PC-3 (cell line): ENCODE measurements around the gene GRIK5. TPM values are rescaled to one million over a fixed set of nuclear protein-coding genes. Genes with fewer than 3 reads are reported as not detected.

ENCODE experiments used
- ATAC-seq: fragments of 200-7000 bp; cut with Tn5 transposase; 2 replicates; pipeline ENCODE4 v1.9.1; 2020; ENCODE audit warnings: mild to moderate bottlenecking, moderate library complexity
- BruUV-seq: library from RNA; stranded (reverse); fragments of 400-500 nt; replicated peaks from 2 replicates; lab custom pipeline; 2021; lab: Mats Ljungman, UMichigan
- CTCF ChIA-PET: fragments of 300-600 bp; sonication (Branson Sonifier 250); formaldehyde crosslinking; loops from one replicate; lab custom pipeline; 2022; ENCODE audit warnings: antibody characterized with exemption; lab: Charles Lee
- POLR2A ChIA-PET: fragments of 300-600 bp; sonication (Branson Sonifier 250); formaldehyde crosslinking; loops from one replicate; lab custom pipeline; 2022; ENCODE audit warnings: antibody characterized with exemption; ENCODE audit not compliant: unreplicated experiment; lab: Charles Lee
- DNase-seq: peaks from one replicate; pipeline ENCODE4 v3.0.0-alpha.2; 2015
- H2AFZ ChIP-seq: fragments of 300-600 bp; sonication (generic); 2 replicates; pipeline ENCODE4 v1.6.0; 2016; ENCODE audit warnings: antibody characterized with exemption, low read length
- H3F3A ChIP-seq: fragments of 300-600 bp; sonication (generic); one replicate; pipeline ENCODE4 v1.6.0; 2017; ENCODE audit warnings: antibody characterized with exemption, low read length, control low read depth, mild to moderate bottlenecking; ENCODE audit not compliant: unreplicated experiment
- H3K27ac ChIP-seq: fragments of 300-600 bp; sonication (generic); 2 replicates; pipeline ENCODE4 v1.5.1; 2016; ENCODE audit warnings: mild to moderate bottlenecking, low read length
- H3K27me3 ChIP-seq: fragments of 300-600 bp; sonication (generic); 2 replicates; pipeline ENCODE4 v1.6.1; 2016; ENCODE audit warnings: low read length, mixed read lengths
- H3K36me3 ChIP-seq: fragments of 300-600 bp; sonication (generic); 2 replicates; pipeline ENCODE4 v1.6.1; 2016; ENCODE audit warnings: low read depth, mixed run types, low read length, mixed read lengths
- H3K4me1 ChIP-seq: fragments of 300-600 bp; sonication (generic); 2 replicates; pipeline ENCODE4 v1.5.1; 2016; ENCODE audit warnings: low read length; ENCODE audit not compliant: insufficient read depth
- H3K4me2 ChIP-seq: fragments of 300-600 bp; sonication (generic); 2 replicates; pipeline ENCODE4 v1.6.0; 2016; ENCODE audit warnings: low read length
- H3K4me3 ChIP-seq: fragments of 300-600 bp; sonication (generic); 2 replicates; pipeline ENCODE4 v1.5.1; 2016; ENCODE audit warnings: mild to moderate bottlenecking, low read length, mixed read lengths
- H3K79me2 ChIP-seq: fragments of 300-600 bp; sonication (generic); 2 replicates; pipeline ENCODE4 v1.6.1; 2017; ENCODE audit warnings: low read length, mixed read lengths
- H3K9ac ChIP-seq: fragments of 300-600 bp; sonication (generic); 2 replicates; pipeline ENCODE4 v1.6.0; 2016; ENCODE audit warnings: mild to moderate bottlenecking, low read length
- H3K9me2 ChIP-seq: fragments of 300-600 bp; sonication (generic); replicated peaks from 2 replicates; pipeline ENCODE4 v1.6.1; 2016; ENCODE audit warnings: mixed run types, low read length, mixed read lengths
- H3K9me3 ChIP-seq: fragments of 300-600 bp; sonication (generic); 2 replicates; pipeline ENCODE4 v1.6.1; 2016; ENCODE audit warnings: low read length, mixed read lengths
- H4K20me1 ChIP-seq: fragments of 300-600 bp; sonication (generic); 2 replicates; pipeline ENCODE4 v1.6.1; 2016; ENCODE audit warnings: low read length, mixed read lengths
- EZH2 ChIP-seq: fragments of 300-600 bp; sonication (generic); IDR thresholded peaks from one replicate; pipeline ENCODE4 v1.6.1; 2017; ENCODE audit warnings: antibody characterized with exemption, mild to moderate bottlenecking, low read length; ENCODE audit not compliant: unreplicated experiment
- EZH2phosphoT487 ChIP-seq: fragments of 300-600 bp; sonication (generic); IDR thresholded peaks from 2 replicates; pipeline ENCODE4 v1.6.1; 2018; ENCODE audit warnings: mild to moderate bottlenecking, antibody characterized with exemption, low read length, borderline replicate concordance
- intact Hi-C: fragments of 100-400 bp; cut with micrococcal nuclease; formaldehyde crosslinking; loops from 2 replicates; pipeline ENCODE4 v1.9.0; 2023
- total RNA-seq: library from RNA; depleted of rRNA; stranded (reverse); fragments of >200 nt; gene quantifications from 2 replicates; pipeline ENCODE4 v1.2.3, GENCODE V29; 2014
- TF ChIP-seq, protein P1 (sequence below): fragments of 300-600 bp; sonication (generic); conservative IDR thresholded peaks from 2 replicates; pipeline ENCODE4 v1.5.1; 2017; ENCODE audit warnings: antibody characterized with exemption, low read depth, mild to moderate bottlenecking, low read length

Gene GRIK5
- total RNA-seq, 1 experiment from 2014 or later = not detected

DNA sequence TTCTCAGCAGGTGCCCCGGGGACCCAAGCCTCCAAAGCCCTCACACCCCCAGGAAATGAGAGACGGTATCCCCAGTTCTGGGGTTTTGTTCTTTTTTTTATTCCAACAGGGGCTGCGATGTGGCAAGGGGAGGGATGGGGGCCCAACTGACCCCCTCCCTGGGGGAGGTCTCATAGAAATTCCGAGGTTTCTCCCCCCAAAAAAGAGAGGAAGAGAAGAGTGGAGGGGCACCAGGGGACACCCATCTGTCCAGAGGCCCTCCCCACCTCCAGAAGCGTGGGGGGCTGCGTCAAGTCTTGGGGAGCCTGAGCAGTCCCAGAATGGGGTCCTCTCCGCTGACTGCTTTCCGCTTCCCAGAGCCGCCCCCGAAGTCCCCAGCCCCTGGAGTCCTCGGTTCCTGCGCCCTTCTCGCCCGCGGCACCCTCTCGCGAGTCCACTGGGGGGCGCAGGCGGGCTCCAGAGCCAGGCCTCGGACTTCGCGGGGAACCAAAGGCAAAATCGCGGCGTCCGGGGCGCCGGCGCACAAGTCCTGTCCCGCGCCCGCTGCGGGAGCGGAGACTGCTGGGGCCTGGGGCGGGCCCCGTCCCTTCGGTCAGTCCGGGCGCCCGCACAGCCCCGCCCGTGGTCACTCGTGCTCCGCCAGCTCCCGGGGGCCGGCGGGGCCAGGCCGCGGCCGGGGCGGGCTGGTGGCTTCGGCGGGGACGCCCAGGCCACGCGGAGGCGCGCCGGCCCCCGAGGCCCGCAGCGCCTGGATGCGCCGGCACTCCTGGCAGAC is 71.6 kb downstream of the GRIK5 start:
- Histone ChIP-seq H3K4me2 (no peak overlapping the region), H3K27ac (no peak overlapping the region), H4K20me1 (no peaks in the 10 kb centered on the region), H3K9ac (no peak overlapping the region), H3K9me2 (no peaks in the 10 kb centered on the region), H3F3A (no peaks in the 10 kb centered on the region), H3K9me3 (no peaks in the 10 kb centered on the region), H2AFZ (no peak overlapping the region), H3K36me3 (no peaks in the 10 kb centered on the region), H3K4me1 (no peaks in the 10 kb centered on the region), H3K27me3 (peaks cover 38% of the 10 kb centered on the region), H3K4me3 (no peak overlapping the region), H3K79me2 (no peaks in the 10 kb centered on the region)
- POLR2A ChIA-PET = no interaction called here
- TF ChIP-seq, protein P1, sequence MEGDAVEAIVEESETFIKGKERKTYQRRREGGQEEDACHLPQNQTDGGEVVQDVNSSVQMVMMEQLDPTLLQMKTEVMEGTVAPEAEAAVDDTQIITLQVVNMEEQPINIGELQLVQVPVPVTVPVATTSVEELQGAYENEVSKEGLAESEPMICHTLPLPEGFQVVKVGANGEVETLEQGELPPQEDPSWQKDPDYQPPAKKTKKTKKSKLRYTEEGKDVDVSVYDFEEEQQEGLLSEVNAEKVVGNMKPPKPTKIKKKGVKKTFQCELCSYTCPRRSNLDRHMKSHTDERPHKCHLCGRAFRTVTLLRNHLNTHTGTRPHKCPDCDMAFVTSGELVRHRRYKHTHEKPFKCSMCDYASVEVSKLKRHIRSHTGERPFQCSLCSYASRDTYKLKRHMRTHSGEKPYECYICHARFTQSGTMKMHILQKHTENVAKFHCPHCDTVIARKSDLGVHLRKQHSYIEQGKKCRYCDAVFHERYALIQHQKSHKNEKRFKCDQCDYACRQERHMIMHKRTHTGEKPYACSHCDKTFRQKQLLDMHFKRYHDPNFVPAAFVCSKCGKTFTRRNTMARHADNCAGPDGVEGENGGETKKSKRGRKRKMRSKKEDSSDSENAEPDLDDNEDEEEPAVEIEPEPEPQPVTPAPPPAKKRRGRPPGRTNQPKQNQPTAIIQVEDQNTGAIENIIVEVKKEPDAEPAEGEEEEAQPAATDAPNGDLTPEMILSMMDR = peak; percentile 57
- TF ChIP-seq EZH2 = no peak
- CTCF ChIA-PET = no interaction called here
- intact Hi-C loops = no loop called here
- peak; percentile 38 for DNase-seq
- ATAC-seq = no peak
- no TSS peak for BruUV-seq

- Histone ChIP-seq H3K9me3 (no peaks in the 10 kb centered on the region), H3K36me3 (no peaks in the 10 kb centered on the region), H2AFZ (no peak overlapping the region), H3K4me2 (no peak overlapping the region), H3K4me1 (no peaks in the 10 kb centered on the region), H3K9ac (no peak overlapping the region), H3K27me3 (peaks cover 38% of the 10 kb centered on the region), H4K20me1 (no peaks in the 10 kb centered on the region), H3F3A (no peaks in the 10 kb centered on the region), H3K4me3 (no peak overlapping the region), H3K9me2 (no peaks in the 10 kb centered on the region), H3K79me2 (no peaks in the 10 kb centered on the region), H3K27ac (no peak overlapping the region)
- no peak for DNase-seq
- no peak for ATAC-seq
- BruUV-seq = no TSS peak
- intact Hi-C loops = loop anchor here (2.0 kb wide), 1 partner anchor 35 kb away; no protein-coding TSS in a partner anchor
- CTCF ChIA-PET = no interaction called here
- POLR2A ChIA-PET = no interaction called here
- no peak for TF ChIP-seq EZH2
Observed at GRCh38 chr19:41997851-41998229, 72.2 kb downstream of the GRIK5 start.

DNA sequence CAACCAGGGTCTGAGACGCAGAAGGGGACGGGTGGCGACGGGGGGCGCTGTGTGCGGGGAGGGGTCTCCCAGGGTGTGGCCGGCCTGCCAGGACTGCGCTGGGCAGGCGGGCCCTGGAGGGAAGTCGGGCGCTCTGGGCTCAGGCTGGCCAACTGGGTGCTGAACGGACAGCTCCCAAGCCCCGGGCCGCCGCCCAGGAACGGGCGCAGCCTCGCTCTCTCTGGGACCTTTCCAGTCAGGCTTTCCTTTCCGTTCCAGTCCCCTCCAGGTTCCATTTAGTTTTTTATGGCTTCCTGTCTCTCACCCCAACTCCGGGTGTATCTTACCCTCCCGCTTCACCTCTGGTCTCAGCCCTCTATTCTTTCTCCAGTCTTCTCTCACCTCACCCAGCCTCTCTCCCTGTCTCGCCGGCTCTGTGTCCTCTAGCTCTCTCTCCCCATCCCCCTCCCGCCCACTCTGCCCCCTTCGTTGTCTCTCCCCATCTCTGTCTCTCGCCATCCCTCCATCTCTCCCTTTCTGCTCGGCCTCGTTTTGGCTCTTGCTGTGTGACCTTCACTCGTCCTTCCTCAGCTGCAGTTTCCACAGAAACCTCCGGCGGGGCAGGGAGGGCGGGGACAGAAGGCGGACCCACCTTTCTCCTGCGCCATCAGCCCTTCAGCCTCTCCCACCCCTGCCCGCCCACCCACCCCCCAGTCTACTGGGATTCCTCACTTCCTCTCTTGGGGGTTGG is 72.7 kb downstream of the GRIK5 start:
- Histone ChIP-seq H3K4me3 (no peak overlapping the region), H3K79me2 (no peaks in the 10 kb centered on the region), H4K20me1 (no peaks in the 10 kb centered on the region), H3K36me3 (no peaks in the 10 kb centered on the region), H3K4me2 (no peak overlapping the region), H3K9me2 (no peaks in the 10 kb centered on the region), H3K9me3 (no peaks in the 10 kb centered on the region), H3K27ac (no peak overlapping the region), H3K27me3 (peaks cover 35% of the 10 kb centered on the region), H3K4me1 (no peaks in the 10 kb centered on the region), H3K9ac (no peak overlapping the region), H3F3A (no peaks in the 10 kb centered on the region), H2AFZ (no peak overlapping the region)
- ChIA-PET CTCF (interaction anchor here (0.6 kb wide), 1 partner anchor 38 kb away, joined by 8 read pairs; no protein-coding TSS in a partner anchor), POLR2A (no interaction called here)
- BruUV-seq = no TSS peak
- DNase-seq (peak; percentile 42), ATAC-seq (peak; percentile 65; the same call in 1 of the 2 replicates)
- TF ChIP-seq EZH2phosphoT487 = no peak
- intact Hi-C loops = loop anchor here (2.0 kb wide), 1 partner anchor 36 kb away; no protein-coding TSS in a partner anchor
